Measurements from ENCODE around the gene TMSB10.

DNA sequence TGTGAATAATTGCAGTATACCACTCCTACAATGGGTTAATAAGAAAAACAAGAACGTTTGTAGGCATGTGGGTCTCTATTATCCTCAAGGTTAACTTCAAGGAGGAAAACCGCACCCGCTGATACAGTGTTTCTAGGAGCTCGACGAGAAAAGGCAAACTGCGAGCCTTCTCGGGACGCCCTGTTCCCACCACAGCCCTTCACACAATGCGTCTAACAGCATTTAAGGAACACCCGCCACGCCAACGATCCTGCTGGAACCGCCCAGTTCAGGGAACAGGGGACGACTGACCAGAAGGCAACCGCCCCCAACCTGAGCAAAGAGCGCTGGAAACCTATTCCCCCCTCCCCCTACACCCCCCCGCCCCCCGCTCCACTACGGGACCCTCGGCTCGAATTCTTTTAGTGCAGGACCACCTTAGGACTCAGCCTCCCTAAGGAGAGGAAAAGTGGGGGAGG is 710 bp upstream of the TMSB10 start:
- TF ChIP-seq, protein P1, sequence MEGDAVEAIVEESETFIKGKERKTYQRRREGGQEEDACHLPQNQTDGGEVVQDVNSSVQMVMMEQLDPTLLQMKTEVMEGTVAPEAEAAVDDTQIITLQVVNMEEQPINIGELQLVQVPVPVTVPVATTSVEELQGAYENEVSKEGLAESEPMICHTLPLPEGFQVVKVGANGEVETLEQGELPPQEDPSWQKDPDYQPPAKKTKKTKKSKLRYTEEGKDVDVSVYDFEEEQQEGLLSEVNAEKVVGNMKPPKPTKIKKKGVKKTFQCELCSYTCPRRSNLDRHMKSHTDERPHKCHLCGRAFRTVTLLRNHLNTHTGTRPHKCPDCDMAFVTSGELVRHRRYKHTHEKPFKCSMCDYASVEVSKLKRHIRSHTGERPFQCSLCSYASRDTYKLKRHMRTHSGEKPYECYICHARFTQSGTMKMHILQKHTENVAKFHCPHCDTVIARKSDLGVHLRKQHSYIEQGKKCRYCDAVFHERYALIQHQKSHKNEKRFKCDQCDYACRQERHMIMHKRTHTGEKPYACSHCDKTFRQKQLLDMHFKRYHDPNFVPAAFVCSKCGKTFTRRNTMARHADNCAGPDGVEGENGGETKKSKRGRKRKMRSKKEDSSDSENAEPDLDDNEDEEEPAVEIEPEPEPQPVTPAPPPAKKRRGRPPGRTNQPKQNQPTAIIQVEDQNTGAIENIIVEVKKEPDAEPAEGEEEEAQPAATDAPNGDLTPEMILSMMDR (conservative IDR thresholded peaks at IDR 0.05; ENCODE audit: low read depth, low read length), result no peak
- TF ChIP-seq EZH2 (IDR thresholded peaks at IDR 0.05; ENCODE audit: low read length, unreplicated experiment), result no peak
- no peak for TF ChIP-seq EZH2phosphoT487 (IDR thresholded peaks at IDR 0.05; ENCODE audit: borderline replicate concordance, low read length)

Data from PC-3 (cell line).